ENCODE data around the gene TMEM184C.

The TMEM184C gene

GRCh38 chr4:147655639-147656038, 38.4 kb downstream of the TMEM184C start:
- Histone ChIP-seq H3K4me1 (ENCODE audit: insufficient read depth, low read length, severe bottlenecking) (no peaks in the 10 kb centered on the region), H3K4me2 (ENCODE audit: low read length) (no peak overlapping the region), H4K20me1 (ENCODE audit: insufficient read depth, low read length) (no peaks in the 10 kb centered on the region), H3K27ac (ENCODE audit: low read depth, low read length, poor library complexity, severe bottlenecking) (no peak overlapping the region), H3K9ac (ENCODE audit: low read length) (no peak overlapping the region), H2AFZ (ENCODE audit: low read length) (no peak overlapping the region), H3K4me3 (ENCODE audit: low read depth, low read length, poor library complexity, severe bottlenecking) (no peak overlapping the region), H3K36me3 (ENCODE audit: insufficient read depth, low read length) (peaks cover 56% of the 10 kb centered on the region), H3K79me2 (ENCODE audit: insufficient read depth, low read length) (no peaks in the 10 kb centered on the region), H3K27me3 (ENCODE audit: insufficient read depth, low read length) (no peaks in the 10 kb centered on the region), H3F3A (ENCODE audit: insufficient read depth, low read length) (no peaks in the 10 kb centered on the region), H3K9me2 (ENCODE audit: low read depth, low read length) (no peaks in the 10 kb centered on the region), H3K9me3 (ENCODE audit: low read length) (no peaks in the 10 kb centered on the region)
- TF ChIP-seq CTCF (IDR thresholded peaks at IDR 0.05; ENCODE audit: low read length) (no peak), EZH2 (IDR thresholded peaks at IDR 0.05; ENCODE audit: borderline replicate concordance, low read length) (no peak)

DNA sequence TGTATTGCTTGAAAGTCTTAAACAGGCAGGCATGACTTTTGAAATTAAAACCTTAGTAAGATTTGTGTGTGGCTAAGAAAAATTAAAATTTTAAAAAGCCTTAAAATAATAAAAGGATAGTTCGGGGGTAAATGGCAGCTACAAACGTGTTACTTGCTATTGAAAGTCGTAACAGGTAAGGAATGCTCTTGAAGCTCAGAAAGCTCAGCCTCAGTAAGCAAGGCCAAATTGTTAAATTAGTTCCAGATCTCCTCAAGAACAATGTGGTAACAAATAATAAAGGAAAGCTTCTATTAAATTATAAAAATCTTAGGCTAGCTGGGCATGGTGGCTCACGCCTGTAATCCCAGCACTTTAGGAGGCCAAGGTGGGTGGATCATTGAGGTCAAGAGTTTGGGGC, 41.3 kb downstream of the TMEM184C start:
- Histone ChIP-seq H3K9me3 (ENCODE audit: low read length) (no peaks in the 10 kb centered on the region), H3K9ac (ENCODE audit: low read length) (no peak overlapping the region)
- TF ChIP-seq EZH2 (IDR thresholded peaks at IDR 0.05; ENCODE audit: borderline replicate concordance, low read length): no peak
- TF ChIP-seq CTCF (IDR thresholded peaks at IDR 0.05; ENCODE audit: low read length): no peak

GRCh38 chr4:147674073-147674472, 56.9 kb downstream of the TMEM184C start:
- no peaks in the 10 kb centered on the region for H3K27me3 ChIP-seq (ENCODE audit: insufficient read depth, low read length)
- H3K36me3 ChIP-seq (ENCODE audit: insufficient read depth, low read length): peaks cover 55% of the 10 kb centered on the region
- H3K4me1 ChIP-seq (ENCODE audit: insufficient read depth, low read length, severe bottlenecking): no peaks in the 10 kb centered on the region
- H3K9ac ChIP-seq (ENCODE audit: low read length): no peak overlapping the region
- H4K20me1 ChIP-seq (ENCODE audit: insufficient read depth, low read length): no peaks in the 10 kb centered on the region
- H3K4me3 ChIP-seq (ENCODE audit: low read depth, low read length, poor library complexity, severe bottlenecking): no peak overlapping the region
- H3F3A ChIP-seq (ENCODE audit: insufficient read depth, low read length): no peaks in the 10 kb centered on the region
- no peaks in the 10 kb centered on the region for H3K79me2 ChIP-seq (ENCODE audit: insufficient read depth, low read length)
- no peak overlapping the region for H3K4me2 ChIP-seq (ENCODE audit: low read length)
- no peaks in the 10 kb centered on the region for H3K9me2 ChIP-seq (ENCODE audit: low read depth, low read length)
- H2AFZ ChIP-seq (ENCODE audit: low read length): no peak overlapping the region
- no peak overlapping the region for H3K27ac ChIP-seq (ENCODE audit: low read depth, low read length, poor library complexity, severe bottlenecking)
- no peak for TF ChIP-seq EZH2 (IDR thresholded peaks at IDR 0.05; ENCODE audit: borderline replicate concordance, low read length)
- no peak for TF ChIP-seq CTCF (IDR thresholded peaks at IDR 0.05; ENCODE audit: low read length)
- H3K9me3 ChIP-seq (ENCODE audit: low read length): no peaks in the 10 kb centered on the region

More for the DNA sequence above, 41.3 kb downstream of the TMEM184C start:
- no peak overlapping the region for H3K4me3 ChIP-seq (ENCODE audit: low read depth, low read length, poor library complexity, severe bottlenecking)
- H3F3A ChIP-seq (ENCODE audit: insufficient read depth, low read length): no peaks in the 10 kb centered on the region
- no peak overlapping the region for H3K4me2 ChIP-seq (ENCODE audit: low read length)
- H3K79me2 ChIP-seq (ENCODE audit: insufficient read depth, low read length): no peaks in the 10 kb centered on the region
- H3K36me3 ChIP-seq (ENCODE audit: insufficient read depth, low read length): peaks cover 52% of the 10 kb centered on the region
- H3K4me1 ChIP-seq (ENCODE audit: insufficient read depth, low read length, severe bottlenecking): no peaks in the 10 kb centered on the region
- H3K9me2 ChIP-seq (ENCODE audit: low read depth, low read length): no peaks in the 10 kb centered on the region
- no peak overlapping the region for H2AFZ ChIP-seq (ENCODE audit: low read length)
- H3K27me3 ChIP-seq (ENCODE audit: insufficient read depth, low read length): no peaks in the 10 kb centered on the region
- no peaks in the 10 kb centered on the region for H4K20me1 ChIP-seq (ENCODE audit: insufficient read depth, low read length)
- no peak overlapping the region for H3K27ac ChIP-seq (ENCODE audit: low read depth, low read length, poor library complexity, severe bottlenecking)

Measured in OCI-LY1 (cell line).